Gastroesophageal sphincter (tissue), 3 donors: ENCODE measurements around the gene KCTD14.
"Not testable (repeated sequence)": the region's sequence is repeated elsewhere in the genome, so short reads cannot be mapped to it uniquely, and the experiment has no call there.

Source experiments
- CTCF ChIP-seq, 4 experiments: fragments of 200-600 bp in 2 of 4; fragments of 450-650 bp in 2 of 4; sonication (generic) in 1 of 4; IDR thresholded peaks; one replicate each; pipeline ENCODE4 v1.5.1; 2017 to 2019; ENCODE audit warnings: antibody characterized with exemption in 4 of 4, mild to moderate bottlenecking in 2 of 4, moderate library complexity in 2 of 4
- POLR2AphosphoS5 ChIP-seq: sonication (generic); formaldehyde crosslinking; IDR thresholded peaks from one replicate; pipeline ENCODE4 v1.6.1; 2017; ENCODE audit warnings: antibody characterized with exemption

GRCh38 chr11:78041380-78041719 is 18.3 kb upstream of the KCTD14 start:
- TF ChIP-seq CTCF (IDR thresholded peaks at IDR 0.05); POLR2AphosphoS5: not testable (repeated sequence)
